Activated CD8-positive, alpha-beta memory T cell treated with anti-CD3 and anti-CD28 coated beads for 1 hour (primary cell): ENCODE results near the gene MAP4K1.
"Not testable (repeated sequence)": the region's sequence is repeated elsewhere in the genome, so short reads cannot be mapped to it uniquely, and the experiment has no call there.

Experiments
- DNase-seq, 2 donors: peaks; one replicate each; pipeline ENCODE4 v3.0.0-alpha.2; 2020; ENCODE audit warnings: low read depth in 1 of 2; ENCODE audit errors: extremely low read depth in 1 of 2

Gene MAP4K1

DNA sequence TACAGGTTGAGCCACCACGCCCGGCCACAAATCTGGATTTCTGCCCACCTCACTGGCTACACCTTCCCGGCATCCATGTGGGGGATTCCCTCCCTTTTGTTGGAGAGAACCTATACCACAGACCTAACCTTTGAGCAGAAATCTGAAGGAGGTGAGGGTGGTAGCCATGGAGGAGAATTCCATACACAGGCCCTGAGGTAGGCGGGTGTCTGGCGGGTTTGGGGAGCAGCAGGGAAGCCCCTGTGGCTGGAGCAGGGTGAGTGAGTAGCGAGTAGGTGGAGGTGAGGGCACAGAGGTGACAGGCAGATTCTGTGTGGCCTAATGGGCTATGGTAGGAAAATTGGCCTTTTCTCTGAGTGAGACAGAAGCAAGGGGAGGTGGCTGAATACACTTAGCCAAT lies 11.8 kb upstream of the MAP4K1 start:
- no peak for DNase-seq

DNA sequence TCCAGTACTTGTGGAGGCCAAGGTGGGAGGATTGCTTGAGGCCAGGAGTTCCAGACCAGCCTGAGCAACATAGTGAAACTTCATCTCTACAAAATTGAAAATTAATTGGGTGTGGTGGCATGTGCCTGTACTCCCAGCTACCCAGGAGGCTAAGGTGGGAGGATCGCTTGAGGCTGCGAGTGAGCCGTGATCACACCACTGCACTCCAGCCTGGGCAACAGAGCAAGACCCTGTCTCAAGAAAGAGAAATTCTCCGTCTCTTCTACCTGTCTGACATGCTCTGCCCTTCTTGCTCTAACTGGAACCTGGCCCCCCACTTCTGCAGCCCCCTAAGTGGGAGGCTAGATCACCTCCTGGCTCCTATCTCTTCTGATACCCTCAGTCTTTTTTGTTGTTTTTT lies 8.6 kb upstream of the MAP4K1 start:
- no peak for DNase-seq

GRCh38 chr19:38624822-38625221 lies 7.1 kb upstream of the MAP4K1 start:
- DNase-seq, result no peak

DNA sequence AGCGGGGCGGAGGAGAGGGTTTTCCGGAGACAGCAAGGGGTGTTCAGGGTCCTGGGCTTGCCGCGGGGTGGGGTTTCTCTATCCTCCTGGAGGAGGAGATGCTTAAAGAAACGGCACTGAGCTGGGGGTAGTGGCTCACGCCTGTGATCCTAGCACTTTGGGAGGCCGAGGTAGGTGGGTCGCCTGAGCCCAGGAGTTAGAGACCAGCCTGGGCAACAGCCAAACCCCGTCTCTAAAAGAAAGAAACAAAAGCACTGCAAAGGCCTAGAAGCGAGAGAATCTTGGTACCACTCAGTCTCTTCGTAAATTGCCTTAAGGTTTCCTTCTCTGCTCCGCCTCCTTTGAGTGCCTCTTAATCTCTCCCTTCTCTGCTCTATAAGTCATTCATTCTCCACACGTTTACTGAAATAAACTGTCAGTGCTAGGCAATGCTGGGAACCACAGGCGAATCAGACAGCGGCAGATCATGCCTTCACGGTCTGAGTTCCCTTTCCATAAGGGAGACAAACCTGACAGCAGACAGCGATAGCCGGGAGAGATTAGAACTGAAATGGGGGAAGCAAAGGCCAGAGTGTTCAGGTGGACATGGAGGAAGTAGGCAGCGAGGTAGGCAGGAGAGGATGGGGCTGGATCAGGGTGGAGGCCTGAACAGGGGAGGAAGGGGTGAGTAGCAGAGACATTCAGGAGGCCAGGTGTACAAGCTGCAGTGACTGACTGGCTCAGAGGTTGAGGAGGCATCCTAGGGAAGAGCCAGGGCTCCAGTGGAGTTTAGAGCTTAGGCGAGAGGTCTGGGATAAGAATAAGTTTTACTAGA lies 1.8 kb upstream of the MAP4K1 start:
- DNase-seq, result no peak

DNA sequence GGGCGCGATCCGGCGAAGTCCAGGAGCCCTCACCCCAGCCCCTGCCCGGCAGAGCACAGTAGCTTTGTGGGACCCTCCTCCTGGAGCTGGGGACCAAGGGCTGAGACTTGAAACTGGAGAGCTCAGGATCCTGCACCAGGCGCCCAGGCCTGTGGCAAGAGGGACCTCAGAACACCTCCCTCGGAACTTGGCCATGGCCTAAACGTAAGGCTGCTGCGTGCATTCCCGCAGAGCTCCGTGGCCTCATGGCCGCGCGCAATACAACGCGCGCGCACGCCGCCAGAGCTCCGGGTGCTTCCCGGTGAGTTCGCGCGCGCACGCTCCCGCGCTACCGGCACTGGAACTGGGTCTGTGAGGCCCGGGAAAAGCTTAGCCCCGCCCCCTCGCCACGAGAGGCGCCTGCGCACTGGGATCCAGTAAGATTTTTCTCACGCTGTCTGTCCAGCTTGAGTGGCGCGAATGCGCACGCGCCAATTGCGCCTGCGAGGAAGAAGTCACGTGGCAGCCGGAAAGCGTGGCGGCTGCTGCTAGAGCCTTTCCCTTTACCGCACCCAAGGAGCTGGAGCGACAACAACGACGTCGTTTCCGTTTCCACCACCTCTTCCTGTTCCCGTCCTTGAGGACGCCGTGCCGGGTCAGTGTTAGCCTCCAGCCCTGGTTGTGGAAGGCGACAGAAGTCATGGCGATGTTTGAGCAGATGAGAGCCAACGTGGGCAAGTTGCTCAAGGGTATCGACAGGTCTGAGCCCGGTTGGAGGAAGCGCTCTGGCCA lies 1.0 kb upstream of the MAP4K1 start, which contains the start of gene EIF3K:
Gene EIF3K, plus strand, starts transcription at position 599 of the 771 bp plus-strand sequence. Its CDS starts 81 bp downstream, at position 680.
- peak; percentile 89 to 95 for DNase-seq

- DNase-seq, result no peak
Measured at GRCh38 chr19:38617283-38617763, 430 bp downstream of the MAP4K1 start.

DNA sequence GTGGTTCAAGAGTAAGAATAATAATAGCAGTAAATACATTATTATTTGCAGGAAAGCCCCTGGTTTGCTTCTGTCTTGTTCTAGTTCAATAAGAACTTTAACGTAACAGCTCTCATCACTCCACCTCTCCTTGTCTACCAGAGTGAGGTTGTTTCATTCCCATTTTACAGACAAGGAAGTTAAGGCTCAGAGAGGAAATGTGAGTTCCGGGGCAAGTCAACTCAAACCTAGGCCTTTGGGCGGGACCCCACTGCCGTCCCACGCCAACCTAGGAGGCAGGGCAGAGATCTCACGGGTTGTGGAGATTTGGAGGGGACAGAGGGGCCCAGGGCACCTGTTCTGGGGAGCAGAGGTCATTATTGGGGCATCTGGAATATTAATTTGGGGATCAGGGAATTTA lies 1.5 kb downstream of the MAP4K1 start:
- DNase-seq, result no peak

- no peak for DNase-seq
Measured at GRCh38 chr19:38615007-38615581, 2.7 kb downstream of the MAP4K1 start.

DNA sequence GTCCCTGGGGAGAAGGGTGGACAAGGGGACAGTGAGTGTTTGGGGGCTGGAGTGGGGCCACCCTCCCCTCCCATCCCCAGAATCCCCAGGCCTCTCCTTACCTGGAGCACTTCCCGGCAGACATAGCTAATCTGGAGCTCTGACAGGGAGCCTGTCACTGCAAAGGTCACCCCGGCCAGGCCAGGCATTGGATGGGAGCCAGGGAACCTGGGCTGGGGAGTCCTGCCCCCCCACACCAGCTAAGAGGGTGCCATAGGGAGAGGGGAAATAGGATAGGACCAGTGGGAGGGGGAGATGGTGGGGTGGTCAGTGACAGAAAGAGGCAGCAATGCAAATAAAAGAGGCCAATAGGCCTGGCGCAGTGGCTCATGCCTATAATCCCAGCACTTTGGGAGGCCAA lies 3.5 kb downstream of the MAP4K1 start:
- no peak for DNase-seq

- no peak for DNase-seq
Measured at GRCh38 chr19:38606131-38606530, 11.6 kb downstream of the MAP4K1 start.

- DNase-seq, result not testable (repeated sequence)
Measured at GRCh38 chr19:38602856-38603255, 14.9 kb downstream of the MAP4K1 start.

DNA sequence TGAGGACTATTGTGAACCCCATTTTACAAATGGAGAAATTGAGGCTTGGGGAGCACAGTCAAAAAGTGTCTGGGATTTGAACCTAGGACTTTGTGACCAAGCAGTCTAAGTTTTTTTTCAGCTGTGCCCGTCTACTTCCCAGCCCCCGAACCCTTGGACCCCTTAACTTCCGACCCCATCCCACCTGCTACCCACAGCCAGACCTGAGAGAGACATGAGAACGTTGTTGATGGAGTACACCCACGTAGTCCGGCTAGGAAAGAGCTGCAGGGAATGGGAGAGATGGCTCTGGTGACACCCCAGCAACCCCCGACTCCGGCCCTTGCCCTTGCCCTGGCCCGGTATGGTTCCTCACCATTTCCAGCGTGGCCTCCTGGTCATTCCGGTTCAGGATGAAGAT lies 18.0 kb downstream of the MAP4K1 start:
- no peak for DNase-seq

DNA sequence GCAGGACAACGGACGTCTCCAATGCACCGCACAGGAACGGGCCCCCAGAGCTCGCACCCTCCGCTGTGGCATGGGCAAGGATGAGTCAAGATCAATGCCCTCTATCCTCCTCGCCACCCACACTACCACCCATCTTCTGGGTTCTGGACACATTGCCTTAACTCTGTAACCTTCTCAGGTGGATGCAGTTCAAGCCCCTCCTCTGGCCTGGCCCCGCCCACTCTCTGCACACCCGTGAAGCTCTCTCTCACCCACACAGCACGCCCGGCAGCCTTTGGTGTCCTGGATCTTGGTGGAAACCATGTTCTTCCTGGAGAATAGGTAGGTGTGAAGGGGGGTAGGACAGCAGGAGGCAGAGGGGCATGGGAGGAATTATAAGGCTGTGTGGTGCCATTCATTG lies 20.7 kb downstream of the MAP4K1 start:
- no peak for DNase-seq

DNA sequence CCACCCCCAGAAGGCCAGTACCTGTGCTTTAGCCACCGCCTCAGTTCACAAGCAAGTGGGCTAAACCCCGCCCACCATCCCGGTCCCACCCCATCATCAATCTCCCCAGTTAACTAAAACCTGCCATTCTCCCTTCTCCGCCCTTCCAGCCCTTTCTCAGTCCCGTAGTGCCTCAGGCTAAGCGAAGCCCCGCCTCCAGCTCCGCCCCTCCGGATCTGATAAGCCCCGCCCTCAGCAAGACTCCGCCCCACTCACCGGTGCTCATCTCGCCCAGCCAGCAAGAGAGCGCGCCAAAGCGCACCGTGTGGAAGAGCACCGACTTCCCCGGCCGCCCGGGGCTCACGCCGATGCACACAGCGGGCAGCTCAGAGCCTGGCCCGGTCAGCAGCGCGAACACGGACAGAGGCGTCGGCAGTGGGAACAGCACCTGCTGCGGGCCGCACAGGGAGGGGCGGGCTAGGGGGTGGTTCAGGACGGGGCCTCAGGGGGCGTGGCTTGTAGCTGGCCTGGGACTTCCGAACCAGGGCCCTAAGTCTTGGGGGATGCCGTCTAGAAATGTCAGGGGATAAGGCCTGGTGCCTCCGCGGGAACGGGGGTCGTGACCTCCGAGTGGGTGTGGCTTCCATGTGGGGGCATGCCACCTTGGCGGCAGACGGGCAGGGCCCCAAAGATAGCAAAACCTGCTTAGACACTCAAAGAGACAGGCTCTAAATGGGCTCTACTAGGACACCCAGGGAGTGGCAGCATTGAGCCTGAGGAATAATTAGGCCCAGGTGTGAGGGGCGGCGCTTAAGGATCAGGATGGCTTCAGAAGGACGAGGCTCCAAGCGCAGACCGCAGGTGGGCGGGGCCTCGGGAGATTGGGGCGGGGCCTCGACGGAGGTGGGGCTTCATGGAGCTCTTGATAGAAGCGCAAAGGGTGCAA lies 21.4 kb downstream of the MAP4K1 start:
- no peak for DNase-seq

- no peak for DNase-seq
Measured at GRCh38 chr19:38592940-38593339, 24.8 kb downstream of the MAP4K1 start.

- DNase-seq, result no peak
Measured at GRCh38 chr19:38588041-38588440, 29.7 kb downstream of the MAP4K1 start.

- DNase-seq, result no peak
Measured at GRCh38 chr19:38587562-38587961, 30.2 kb downstream of the MAP4K1 start.

DNA sequence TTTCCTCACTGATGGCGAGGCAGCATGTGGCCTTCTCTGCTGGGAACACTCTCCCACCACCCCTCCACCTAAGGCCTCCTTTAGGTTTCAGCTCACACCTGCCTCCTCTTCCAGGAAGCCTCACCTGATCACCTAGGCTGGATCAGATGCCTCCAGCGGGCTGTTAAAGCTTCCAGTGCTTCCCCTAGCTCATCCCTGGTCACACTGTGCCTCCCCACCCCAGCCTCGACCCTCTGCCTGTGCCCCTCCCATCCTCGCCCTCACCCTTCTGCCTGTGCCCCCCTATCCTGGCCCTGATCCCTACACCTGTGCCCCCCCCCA lies 33.8 kb downstream of the MAP4K1 start:
- no peak for DNase-seq

DNA sequence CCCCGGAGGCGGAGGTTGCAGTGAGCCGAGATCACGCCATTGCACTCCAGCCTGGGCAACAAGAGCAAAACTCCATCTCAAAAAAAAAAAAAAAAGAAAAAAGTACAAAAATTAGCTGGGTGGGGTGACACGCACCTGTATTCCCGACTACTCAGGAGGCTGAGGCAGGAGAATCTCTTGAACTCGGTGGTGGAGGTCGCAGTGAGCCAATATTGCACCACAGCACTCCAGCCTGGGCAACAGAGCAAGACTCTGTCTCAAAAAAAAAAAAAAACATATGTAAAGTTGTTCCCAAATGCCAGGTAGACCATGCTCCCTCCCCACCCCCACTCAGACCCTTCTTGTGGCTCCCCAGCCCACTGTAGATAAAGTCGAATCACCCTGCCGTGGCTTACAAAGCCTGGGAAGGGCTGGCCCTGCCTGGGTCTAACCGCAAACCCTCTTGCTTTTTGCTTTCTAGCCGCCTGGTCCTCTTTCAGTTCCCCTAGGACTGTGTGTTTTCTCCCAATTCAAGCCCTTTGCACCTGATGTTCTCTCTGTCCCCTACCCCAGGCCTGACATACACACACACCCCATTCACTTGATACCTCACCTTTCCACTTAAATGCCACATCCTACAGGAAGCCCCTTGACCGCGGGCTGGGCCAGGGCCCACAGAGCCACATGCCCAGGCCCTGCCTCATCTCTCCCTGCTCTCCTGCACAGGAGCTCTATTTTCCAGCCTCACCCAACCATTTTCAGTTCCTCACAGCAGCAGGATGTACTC lies 34.4 kb downstream of the MAP4K1 start:
- no peak for DNase-seq

- no peak for DNase-seq
Measured at GRCh38 chr19:38580080-38580479, 37.7 kb downstream of the MAP4K1 start.
